OCI-LY7 (cell line): ENCODE results near the gene SIAH1.

Source experiments
- CTCF ChIP-seq: fragments of 200-600 bp; sonication (generic); conservative IDR thresholded peaks from 2 replicates; pipeline ENCODE4 v1.5.1; 2014; ENCODE audit warnings: mild to moderate bottlenecking, antibody characterized with exemption, low read length, moderate library complexity, mixed read lengths
- EZH2phosphoT487 ChIP-seq: fragments of 200-600 bp; sonication (generic); IDR thresholded peaks from 2 replicates; pipeline ENCODE4 v1.6.1; 2018; ENCODE audit warnings: low read depth, borderline replicate concordance, mild to moderate bottlenecking, mixed run types, antibody characterized with exemption, low read length, moderate library complexity, mixed read lengths

GRCh38 chr16:48361540-48362144 is 23.6 kb downstream of the SIAH1 start:
- no peak for TF ChIP-seq CTCF
- no peak for TF ChIP-seq EZH2phosphoT487
